Adrenal gland (tissue), 12 donors: ENCODE measurements around the gene ZRANB1. TPM values are rescaled to one million over a fixed set of nuclear protein-coding genes. Genes with fewer than 3 reads are reported as not detected.

Experiments used
- DNase-seq, 7 donors: peaks; one replicate each; pipeline ENCODE4 v3.0.0-alpha.2; 2019 to 2020
- H3K27ac ChIP-seq, 5 donors: fragments of 200-600 bp; sonication (generic) in 4 of 5; 1 replicate in 3 of 5; 2 replicates in 2 of 5; pipeline versions ENCODE4 v1.5.1 to v1.8.0; 2016 to 2020; ENCODE audit warnings: mild to moderate bottlenecking in 1 of 5
- H3K27me3 ChIP-seq: fragments of 200-600 bp; 2 replicates; pipeline ENCODE4 v1.8.0; 2021
- H3K36me3 ChIP-seq, 2 donors: fragments of 200-600 bp; replicated peaks in 1 of 2; 1 replicate in 1 of 2; 2 replicates in 1 of 2; pipeline versions ENCODE4 v1.5.1 to v1.8.0; 2018 to 2022
- H3K4me1 ChIP-seq, 2 donors: fragments of 200-600 bp; replicated peaks in 1 of 2; 1 replicate in 1 of 2; 2 replicates in 1 of 2; pipeline versions ENCODE4 v1.5.1 to v1.8.0; 2018 to 2021
- H3K4me3 ChIP-seq, 4 donors: fragments of 200-600 bp; sonication (generic) in 3 of 4; one replicate each; pipeline ENCODE4 v1.5.1; 2016 to 2018
- H3K9me3 ChIP-seq, 3 donors: fragments of 200-600 bp; sonication (generic) in 1 of 3; replicated peaks in 1 of 3; 1 replicate in 2 of 3; 2 replicates in 1 of 3; pipeline versions ENCODE4 v1.5.1 to v1.8.0; 2016 to 2021
- CTCF ChIP-seq, 6 experiments: fragments of 450-650 bp in 4 of 6; fragments of 200-600 bp in 2 of 6; sonication (generic) in 1 of 6; IDR thresholded peaks; 1 replicate in 5 of 6; 2 replicates in 1 of 6; pipeline versions ENCODE4 v1.5.1 to v1.8.0; 2016 to 2021; ENCODE audit warnings: antibody characterized with exemption in 6 of 6, mild to moderate bottlenecking in 2 of 6, moderate library complexity in 1 of 6
- POLR2A ChIP-seq, 2 donors: fragments of 450-650 bp; IDR thresholded peaks; one replicate each; pipeline ENCODE4 v1.6.1; 2017; ENCODE audit warnings: antibody characterized with exemption in 2 of 2, mild to moderate bottlenecking in 2 of 2, moderate library complexity in 1 of 2
- WGBS, 4 donors: extraction: QIAGEN DNeasy Blood & Tissue Kit in 2 of 4; methylation state at CpG; one replicate each; pipeline versions ENCODE4 v1.1.5 to v1.1.7; 2013 to 2017; 5-methylcytosine and 5-hydroxymethylcytosine counted together
- intact Hi-C, 2 donors: fragments of 100-400 bp; cut with DNase I; formaldehyde crosslinking; loops; one replicate each; pipeline versions ENCODE4 v1.14.1 to v1.15.0; 2022 to 2023
- polyA plus RNA-seq, 3 donors: library from polyadenylated mRNA; stranded (reverse); fragments of 200-250 nt in 2 of 3; fragments of 350-450 nt in 1 of 3; fragmentation: Illumina TruSeq in 1 of 3; extraction: RNeasy Lipid Tissue Mini Kit (QIAGEN cat#74804) in 1 of 3; gene quantifications; one replicate each; pipeline ENCODE4 v1.2.3, GENCODE V29; 2013 to 2014
- total RNA-seq, 9 donors: library from RNA; depleted of rRNA in 4 of 9; stranded (reverse); fragments of >200 nt in 4 of 9; fragments of 120-200 nt in 1 of 9; fragmentation: NEBNext Ultra II Directional in 1 of 9; extraction: Animal tissue kit (Norgen Biotek cat#: 25700) in 1 of 9; gene quantifications; one replicate each; pipeline versions ENCODE4 v1.1.0 to v1.2.4, GENCODE V29; 2013 to 2023
- donor health status: healthy with polysubstance abuse.
- donor health status: Bipolar disorder and iron deficiency.
- donor health status: DM: yes; HTN: yes; CAD: no.
- donor health status: DM: no; HTN: no; CAD: no.
- donor health status: DM: no; HTN: no; CAD: no.
- donor health status: DM: yes; HTN: yes; CAD: no.

The ZRANB1 gene
- total and polyA plus RNA-seq, 12 donors, result 20.2 to 64.7 (median 38.0) TPM

DNA sequence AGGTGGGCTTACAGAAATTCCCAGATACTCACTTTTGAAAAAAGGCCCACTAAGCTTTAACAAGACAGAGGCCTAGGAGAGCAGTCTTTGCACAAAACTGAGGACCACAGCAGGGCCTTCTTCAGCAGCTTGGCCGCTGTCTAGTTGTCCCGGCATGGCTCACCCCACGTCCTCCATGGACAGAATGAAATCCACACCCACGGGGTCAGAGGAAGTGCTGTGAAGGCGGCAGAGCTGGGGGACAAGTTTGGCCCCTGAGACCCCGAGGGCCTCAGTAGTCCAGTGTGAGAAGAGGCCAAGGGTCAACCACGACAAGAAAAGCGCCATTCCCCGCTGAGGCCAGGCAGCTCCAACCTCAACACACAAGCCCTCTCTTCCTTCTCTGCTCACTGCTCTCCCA, 78.9 kb downstream of the ZRANB1 start:
- no peak for DNase-seq
- Histone ChIP-seq H3K27ac (peak overlapping the region in 1 of 5 donors; percentile 74), H3K4me1 (peaks cover 0 to 68% of the 10 kb centered on the region in 2 donors), H3K9me3 (no peaks in the 10 kb centered on the region), H3K4me3 (no peak overlapping the region), H3K36me3 (no peaks in the 10 kb centered on the region), H3K27me3 (no peaks in the 10 kb centered on the region)
- TF ChIP-seq CTCF (IDR thresholded peaks at IDR 0.05) (no peak), POLR2A (IDR thresholded peaks at IDR 0.05) (no peak)
- intact Hi-C loops, result no loop called here
- 78 to 85% (median 82%) methylated on average over 7 to 9 of the region's 9 CpGs for WGBS, 4 donors

DNA sequence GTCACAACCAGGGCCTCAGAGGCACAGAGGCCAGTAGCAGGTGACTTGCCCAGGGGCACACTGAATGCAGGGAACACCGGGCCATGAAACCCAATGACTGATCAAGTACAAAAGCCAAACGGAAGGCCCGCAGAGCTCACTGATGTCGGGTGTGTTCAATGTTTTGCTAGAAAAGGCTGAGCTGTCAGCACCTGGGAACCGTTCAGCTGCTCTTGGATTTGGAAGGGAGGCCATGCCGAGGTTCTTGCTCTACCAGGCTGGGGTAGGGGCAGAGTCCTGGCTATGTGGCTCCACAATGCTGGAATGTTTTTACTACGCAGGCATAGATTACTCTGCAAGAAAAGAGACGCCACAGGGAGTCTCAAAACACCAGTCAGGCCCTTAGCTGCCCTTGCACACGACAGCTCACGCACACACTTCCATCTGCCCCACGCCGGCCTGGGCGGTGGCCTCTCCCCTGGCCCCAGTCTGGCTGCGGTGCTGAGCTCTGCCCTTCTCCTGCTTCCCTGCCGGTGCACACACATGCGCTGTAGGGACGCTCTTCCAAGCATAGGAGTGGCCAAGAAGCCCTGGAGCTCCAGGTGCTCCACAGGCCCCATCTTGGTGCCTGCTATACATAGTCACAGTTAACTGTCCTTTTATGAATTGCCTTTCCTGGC, 79.9 kb downstream of the ZRANB1 start:
- intact Hi-C loops, result no loop called here
- Histone ChIP-seq H3K4me1 (peaks cover 0 to 59% of the 10 kb centered on the region in 2 donors), H3K27ac (peak overlapping the region in 1 of 5 donors; percentile 74), H3K27me3 (no peaks in the 10 kb centered on the region), H3K4me3 (no peak overlapping the region), H3K9me3 (no peaks in the 10 kb centered on the region), H3K36me3 (peaks cover 0 to 5% of the 10 kb centered on the region in 2 donors)
- TF ChIP-seq POLR2A (IDR thresholded peaks at IDR 0.05) (no peak), CTCF (IDR thresholded peaks at IDR 0.05) (no peak)
- WGBS, 4 donors, result 86 to 89% (median 87%) methylated on average over 13 to 17 of the region's 17 CpGs
- no peak for DNase-seq

- Histone ChIP-seq H3K4me1 (peaks cover 0 to 50% of the 10 kb centered on the region in 2 donors), H3K27ac (peak overlapping the region in 2 of 5 donors; percentile 6 to 74), H3K9me3 (no peaks in the 10 kb centered on the region), H3K4me3 (no peak overlapping the region), H3K27me3 (no peaks in the 10 kb centered on the region), H3K36me3 (peaks cover 0 to 8% of the 10 kb centered on the region in 2 donors)
- no peak for TF ChIP-seq POLR2A (IDR thresholded peaks at IDR 0.05)
- TF ChIP-seq CTCF (IDR thresholded peaks at IDR 0.05), result no peak
- WGBS, 4 donors, result 90 to 95% (median 92%) methylated on average over 7 to 8 of the region's 8 CpGs
- intact Hi-C loops, result no loop called here
- DNase-seq, result no peak
Observed at GRCh38 chr10:125022671-125023070, 80.7 kb downstream of the ZRANB1 start.

DNA sequence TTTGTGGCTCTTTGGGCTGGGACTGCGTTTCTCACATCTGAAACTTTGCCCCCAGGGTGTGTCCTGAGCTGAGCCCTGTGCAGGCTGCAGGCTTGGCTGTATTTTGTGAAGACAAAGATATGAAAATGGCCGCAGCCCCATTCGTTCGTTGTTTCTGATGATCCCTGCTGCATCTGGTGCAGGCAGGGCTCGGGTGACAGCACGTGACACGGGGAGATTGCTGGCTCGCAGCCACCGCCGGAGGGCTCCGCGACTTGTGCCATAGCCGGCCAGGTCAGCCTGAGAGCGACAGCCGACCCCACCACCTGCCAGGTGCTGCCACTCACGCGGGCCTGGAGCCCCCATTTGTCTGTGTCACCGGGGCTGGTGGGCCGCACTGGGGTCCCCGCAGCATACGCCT, 81.3 kb downstream of the ZRANB1 start:
- no peaks in the 10 kb centered on the region for H3K27me3 ChIP-seq
- H3K4me3 ChIP-seq, result no peak overlapping the region
- H3K36me3 ChIP-seq, result peaks cover 0 to 8% of the 10 kb centered on the region in 2 donors
- peak in 1 of 7 donors; percentile 90 for DNase-seq
- peaks cover 0 to 45% of the 10 kb centered on the region in 2 donors for H3K4me1 ChIP-seq
- no peaks in the 10 kb centered on the region for H3K9me3 ChIP-seq
- peak overlapping the region in 1 of 5 donors; percentile 74 for H3K27ac ChIP-seq
- no peak for TF ChIP-seq CTCF (IDR thresholded peaks at IDR 0.05)
- peak in 1 of 2 donors; percentile 25 for TF ChIP-seq POLR2A (IDR thresholded peaks at IDR 0.05)
- 73 to 100% (median 80%) methylated on average over 2 to 21 of the region's 21 CpGs for WGBS, 4 donors
- intact Hi-C loops, result no loop called here
